ENCODE measurements around the gene KHSRP. TPM values are rescaled to one million over a fixed set of nuclear protein-coding genes. Genes with fewer than 3 reads are reported as not detected.

Gene KHSRP
- total RNA-seq, 1 donor, result 86.5 TPM

DNA sequence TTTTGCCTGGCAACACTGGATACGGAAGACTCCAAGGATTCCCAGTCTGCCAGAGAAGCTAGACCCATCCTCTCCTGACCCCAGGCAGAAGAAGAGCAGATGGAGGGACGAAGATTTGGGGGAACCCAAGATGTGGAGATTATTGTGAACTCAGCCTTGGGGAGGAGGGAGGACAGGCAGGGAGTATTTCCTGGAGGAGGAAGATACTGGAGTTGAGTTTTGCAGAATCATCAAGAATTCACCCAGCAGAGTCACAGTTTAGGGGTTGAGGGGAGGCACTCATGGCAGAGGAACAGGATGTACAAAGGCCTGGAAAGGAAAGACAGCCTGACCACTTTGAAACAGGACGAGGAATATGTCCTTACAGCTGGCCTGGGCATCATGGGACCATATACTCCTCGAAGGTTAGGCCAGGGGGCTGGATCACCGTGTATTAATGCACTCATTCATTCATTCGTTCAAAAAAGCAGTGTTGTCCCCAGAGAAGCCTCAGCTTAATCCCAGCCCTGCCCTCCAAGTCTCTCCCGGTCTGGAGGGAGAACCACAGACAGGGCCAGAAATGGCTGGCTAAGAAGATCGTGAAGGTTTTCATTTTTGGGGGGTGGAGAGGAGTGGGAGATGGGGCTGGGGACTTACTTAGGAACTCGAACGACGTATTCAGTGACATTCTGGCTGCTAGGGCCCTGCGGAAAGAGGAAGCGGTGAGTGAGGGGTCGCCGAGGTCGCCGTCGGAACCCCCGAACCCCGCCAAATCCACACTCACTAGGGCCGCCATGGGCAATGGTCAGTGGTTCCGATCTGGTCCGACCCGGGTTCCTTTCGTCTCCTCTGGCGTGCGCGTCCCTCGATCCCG, 32.2 kb downstream of the KHSRP start:
- peak overlapping the region; percentile 85 for H3K4me3 ChIP-seq (ENCODE audit: low read depth, low read length)
- TF ChIP-seq, protein P1, sequence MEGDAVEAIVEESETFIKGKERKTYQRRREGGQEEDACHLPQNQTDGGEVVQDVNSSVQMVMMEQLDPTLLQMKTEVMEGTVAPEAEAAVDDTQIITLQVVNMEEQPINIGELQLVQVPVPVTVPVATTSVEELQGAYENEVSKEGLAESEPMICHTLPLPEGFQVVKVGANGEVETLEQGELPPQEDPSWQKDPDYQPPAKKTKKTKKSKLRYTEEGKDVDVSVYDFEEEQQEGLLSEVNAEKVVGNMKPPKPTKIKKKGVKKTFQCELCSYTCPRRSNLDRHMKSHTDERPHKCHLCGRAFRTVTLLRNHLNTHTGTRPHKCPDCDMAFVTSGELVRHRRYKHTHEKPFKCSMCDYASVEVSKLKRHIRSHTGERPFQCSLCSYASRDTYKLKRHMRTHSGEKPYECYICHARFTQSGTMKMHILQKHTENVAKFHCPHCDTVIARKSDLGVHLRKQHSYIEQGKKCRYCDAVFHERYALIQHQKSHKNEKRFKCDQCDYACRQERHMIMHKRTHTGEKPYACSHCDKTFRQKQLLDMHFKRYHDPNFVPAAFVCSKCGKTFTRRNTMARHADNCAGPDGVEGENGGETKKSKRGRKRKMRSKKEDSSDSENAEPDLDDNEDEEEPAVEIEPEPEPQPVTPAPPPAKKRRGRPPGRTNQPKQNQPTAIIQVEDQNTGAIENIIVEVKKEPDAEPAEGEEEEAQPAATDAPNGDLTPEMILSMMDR (IDR thresholded peaks at IDR 0.05; ENCODE audit: insufficient read depth, low read length), result no peak
- DNase-seq (ENCODE audit: low read depth), result no peak

DNA sequence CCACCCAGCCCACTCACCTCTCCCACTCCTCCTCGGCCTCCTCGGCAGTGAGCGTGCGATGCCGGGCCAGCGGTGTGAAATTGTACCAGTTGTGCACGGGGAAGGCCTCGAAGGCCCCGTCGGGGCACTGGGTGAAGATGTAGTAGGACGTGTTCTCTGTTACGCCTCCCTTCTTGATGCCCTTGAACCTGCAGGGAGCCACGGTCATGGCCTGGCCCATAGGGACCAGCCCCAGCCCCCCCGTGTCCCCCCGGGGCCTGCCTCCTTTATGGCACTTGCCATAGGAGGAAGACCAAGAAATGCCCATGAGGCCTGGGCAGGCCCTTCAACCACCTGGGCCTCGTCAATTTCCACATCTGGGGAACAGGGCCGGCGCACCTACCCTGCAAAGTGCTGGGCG, 37.2 kb downstream of the KHSRP start:
- TF ChIP-seq, protein P1 (IDR thresholded peaks at IDR 0.05; ENCODE audit: insufficient read depth, low read length), result no peak
- H3K4me3 ChIP-seq (ENCODE audit: low read depth, low read length), result no peak overlapping the region
- no peak for DNase-seq (ENCODE audit: low read depth)

DNA sequence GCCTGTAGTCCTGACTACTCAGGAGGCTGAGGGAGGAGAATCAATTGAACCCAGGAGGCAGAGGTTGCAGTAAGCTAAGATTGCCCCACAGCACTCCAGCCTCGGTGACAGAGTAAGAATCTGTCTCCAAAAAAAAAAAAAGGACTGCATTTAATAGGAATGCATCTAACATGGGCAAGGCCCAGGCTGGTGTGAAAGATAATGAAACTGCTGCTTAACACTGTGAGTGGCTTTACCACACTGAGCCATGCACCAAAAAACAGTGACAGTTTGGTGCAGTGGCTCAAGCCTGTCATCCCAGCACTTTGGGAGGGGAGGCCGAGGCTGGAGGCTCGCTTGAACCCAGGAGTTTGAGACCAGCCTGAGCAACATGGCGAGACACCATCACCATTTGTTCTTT, 40.2 kb downstream of the KHSRP start:
- TF ChIP-seq, protein P1 (IDR thresholded peaks at IDR 0.05; ENCODE audit: insufficient read depth, low read length), result no peak
- no peak for DNase-seq (ENCODE audit: low read depth)
- H3K4me3 ChIP-seq (ENCODE audit: low read depth, low read length), result no peak overlapping the region

DNA sequence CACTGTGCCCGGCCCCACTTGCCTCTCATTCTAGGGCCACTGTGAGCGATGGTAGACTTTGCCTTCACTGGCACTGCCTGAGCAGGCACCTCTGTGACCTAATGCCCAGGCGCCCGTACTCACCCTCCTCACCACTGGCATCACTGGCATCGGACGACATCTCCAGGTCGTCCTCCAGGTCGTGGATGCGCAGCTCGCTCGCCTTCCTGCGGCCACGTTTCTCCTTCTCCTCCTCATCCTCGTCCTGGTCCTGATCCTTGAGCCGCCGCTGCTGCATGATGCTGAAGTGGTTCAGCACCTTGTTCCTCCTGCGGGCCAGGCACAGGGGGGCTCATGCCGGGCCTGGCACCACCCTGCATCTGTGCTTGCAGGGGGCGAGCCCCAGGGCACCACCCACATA, 41.4 kb downstream of the KHSRP start:
- TF ChIP-seq, protein P1 (IDR thresholded peaks at IDR 0.05; ENCODE audit: insufficient read depth, low read length), result no peak
- H3K4me3 ChIP-seq (ENCODE audit: low read depth, low read length), result no peak overlapping the region
- no peak for DNase-seq (ENCODE audit: low read depth)

DNA sequence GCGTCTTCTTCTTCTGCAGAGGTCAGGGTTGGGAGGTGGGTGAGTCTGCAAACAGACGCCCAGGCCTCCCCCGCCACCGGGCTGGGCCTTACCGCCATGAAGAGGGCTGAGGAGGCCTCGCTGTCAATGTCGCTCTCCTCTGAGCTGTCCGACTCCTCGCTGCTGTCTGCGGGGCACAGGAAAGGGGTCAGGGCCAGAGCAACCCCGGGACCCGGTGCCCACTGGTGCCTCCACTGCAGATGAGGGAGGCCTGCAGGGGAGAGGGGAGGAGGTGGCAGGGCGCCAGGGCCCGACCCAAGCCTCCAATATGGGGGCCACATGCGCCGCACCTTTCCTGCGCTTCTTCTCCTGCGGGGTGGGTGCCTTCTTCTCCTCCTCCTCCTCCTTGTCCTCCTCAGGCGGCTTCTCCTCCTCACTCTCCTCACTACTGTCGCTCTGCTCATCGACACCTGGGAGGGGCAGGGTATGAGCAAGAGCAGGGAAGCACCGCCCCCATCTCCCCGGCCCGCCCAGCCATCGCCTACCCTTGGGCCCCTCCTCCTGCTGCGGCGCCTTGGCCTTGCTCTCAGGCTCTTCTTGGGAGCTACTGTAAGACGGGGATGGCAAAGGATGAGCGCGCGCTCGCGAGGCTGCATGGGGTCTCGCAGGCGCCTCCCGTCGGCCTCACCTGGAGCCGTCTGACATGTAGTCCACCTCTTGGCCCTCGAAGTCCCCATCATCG, 43.4 kb downstream of the KHSRP start:
- TF ChIP-seq, protein P1 (IDR thresholded peaks at IDR 0.05; ENCODE audit: insufficient read depth, low read length), result no peak
- H3K4me3 ChIP-seq (ENCODE audit: low read depth, low read length), result no peak overlapping the region
- no peak for DNase-seq (ENCODE audit: low read depth)

DNA sequence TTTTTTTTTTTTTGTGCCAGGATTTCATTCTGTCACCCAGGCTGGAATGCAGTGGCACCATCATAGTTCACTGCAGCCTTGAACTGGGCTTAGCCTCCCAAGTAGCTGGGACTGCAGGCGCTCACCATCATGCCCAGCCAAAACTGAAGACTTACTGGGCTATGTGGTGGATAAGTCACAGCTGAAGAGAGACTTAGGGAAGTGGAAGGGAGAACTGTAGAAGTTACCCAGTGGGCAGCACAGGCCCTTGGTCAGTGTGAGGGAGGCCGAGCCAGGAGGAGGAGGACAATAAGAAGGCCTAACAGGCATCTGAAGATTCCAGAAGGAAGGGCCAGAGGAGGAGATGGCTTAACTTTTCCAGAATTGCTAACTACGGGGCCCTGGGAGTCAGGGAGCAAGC, 44.9 kb downstream of the KHSRP start:
- TF ChIP-seq, protein P1 (IDR thresholded peaks at IDR 0.05; ENCODE audit: insufficient read depth, low read length), result no peak
- DNase-seq (ENCODE audit: low read depth), result no peak
- H3K4me3 ChIP-seq (ENCODE audit: low read depth, low read length), result no peak overlapping the region

Measured in fibroblast of the aortic adventitia (primary cell).